ELF-1 (cell line): ENCODE data around the gene SLC14A1.

Experiments
- DNase-seq: peaks from one replicate; pipeline ENCODE4 v3.0.0-alpha.2; 2016; ENCODE audit warnings: low read depth, low spot score

The SLC14A1 gene

GRCh38 chr18:45723567-45724355, at the start of gene SLC14A1:
Gene SLC14A1, plus strand, starts transcription at chr18:45724181. Its CDS starts 6,140 bp downstream, at chr18:45730321.
- no peak for DNase-seq

- no peak for DNase-seq
Observed at GRCh38 chr18:45677276-45677807, 46.6 kb upstream of the SLC14A1 start.

- DNase-seq = no peak
Observed at GRCh38 chr18:45678441-45678840, 45.5 kb upstream of the SLC14A1 start.

GRCh38 chr18:45678850-45679249, 45.1 kb upstream of the SLC14A1 start:
- DNase-seq = no peak

GRCh38 chr18:45680066-45680690, 43.8 kb upstream of the SLC14A1 start:
- no peak for DNase-seq

GRCh38 chr18:45682181-45682580, 41.8 kb upstream of the SLC14A1 start:
- DNase-seq = no peak

GRCh38 chr18:45684341-45685115, 39.5 kb upstream of the SLC14A1 start:
- DNase-seq = no peak

GRCh38 chr18:45686891-45687611, 36.9 kb upstream of the SLC14A1 start:
- no peak for DNase-seq

GRCh38 chr18:45687621-45688020, 36.4 kb upstream of the SLC14A1 start:
- no peak for DNase-seq

- no peak for DNase-seq
Observed at GRCh38 chr18:45688113-45688512, 35.9 kb upstream of the SLC14A1 start.

GRCh38 chr18:45688833-45689232, 35.1 kb upstream of the SLC14A1 start:
- DNase-seq = no peak

GRCh38 chr18:45689396-45689795, 34.6 kb upstream of the SLC14A1 start:
- no peak for DNase-seq

- peak; percentile 90 for DNase-seq
Observed at GRCh38 chr18:45690975-45691815, 32.8 kb upstream of the SLC14A1 start.

GRCh38 chr18:45691816-45692179, 32.2 kb upstream of the SLC14A1 start:
- no peak for DNase-seq

GRCh38 chr18:45702708-45703265, 21.2 kb upstream of the SLC14A1 start:
- DNase-seq = no peak

- DNase-seq = no peak
Observed at GRCh38 chr18:45708831-45709230, 15.2 kb upstream of the SLC14A1 start.

- no peak for DNase-seq
Observed at GRCh38 chr18:45712061-45712460, 11.9 kb upstream of the SLC14A1 start.

- DNase-seq = no peak
Observed at GRCh38 chr18:45713239-45713638, 10.7 kb upstream of the SLC14A1 start.

GRCh38 chr18:45715212-45715780, 8.7 kb upstream of the SLC14A1 start:
- no peak for DNase-seq

GRCh38 chr18:45719106-45719505, 4.9 kb upstream of the SLC14A1 start:
- no peak for DNase-seq
